CD4-positive, CD25-positive, alpha-beta regulatory T cell (primary cell): Measurements from ENCODE around the gene KCNAB2. TPM values are rescaled to one million over a fixed set of nuclear protein-coding genes. Genes with fewer than 3 reads are reported as not detected.
A peak's percentile ranks its signal among the peaks of the same experiment; 100 is the strongest.

Source experiments
- ATAC-seq, 2 donors: fragments of 150-1000 bp; cut with Tn5 transposase; one replicate each; pipeline ENCODE4 v1.10.0; 2021; ENCODE audit warnings: low read depth in 2 of 2, moderate number of reproducible peaks in 2 of 2, moderate library complexity in 1 of 2
- DNase-seq, 3 donors: peaks; one replicate each; pipeline versions ENCODE4 v3.0.0 to v3.0.0-alpha.2; 2012 to 2022; ENCODE audit warnings: mixed read lengths in 1 of 3
- H3K27ac ChIP-seq: one replicate; pipeline ENCODE4 v1.7.0; 2013; ENCODE audit warnings: mild to moderate bottlenecking, low read length; ENCODE audit not compliant: insufficient read depth, poor library complexity, severe bottlenecking
- H3K27me3 ChIP-seq: one replicate; pipeline ENCODE4 v1.7.0; 2013; ENCODE audit warnings: low read length; ENCODE audit not compliant: control insufficient read depth, insufficient read depth
- H3K36me3 ChIP-seq: one replicate; pipeline ENCODE4 v1.7.0; 2013; ENCODE audit warnings: mild to moderate bottlenecking, low read length, moderate library complexity; ENCODE audit not compliant: control insufficient read depth, insufficient read depth
- H3K4me1 ChIP-seq: 2 replicates; pipeline ENCODE4 v1.7.0; 2013; ENCODE audit warnings: mild to moderate bottlenecking, low read length; ENCODE audit not compliant: insufficient read depth, control insufficient read depth, poor library complexity, severe bottlenecking
- H3K4me3 ChIP-seq: one replicate; pipeline ENCODE4 v1.7.0; 2013; ENCODE audit warnings: low read depth, mild to moderate bottlenecking, low read length, moderate library complexity
- H3K9me3 ChIP-seq, 2 experiments: 1 replicate in 1 of 2; 2 replicates in 1 of 2; pipeline ENCODE4 v1.7.0; 2013; ENCODE audit warnings: low read length in 2 of 2, mild to moderate bottlenecking in 1 of 2, moderate library complexity in 1 of 2; ENCODE audit not compliant: control insufficient read depth in 2 of 2
- H3K27ac Mint-ChIP-seq, 3 donors: one replicate each; pipeline ENCODE4 v1.8.0; 2020 to 2022; ENCODE audit warnings: mild to moderate bottlenecking in 3 of 3, mixed read lengths in 3 of 3, moderate library complexity in 2 of 3
- H3K27me3 Mint-ChIP-seq: one replicate; pipeline ENCODE4 v1.8.0; 2022; ENCODE audit warnings: mild to moderate bottlenecking, mixed read lengths
- H3K36me3 Mint-ChIP-seq: one replicate; pipeline ENCODE4 v1.8.0; 2020; ENCODE audit warnings: mixed read lengths
- H3K4me1 Mint-ChIP-seq, 4 donors: one replicate each; pipeline ENCODE4 v1.8.0; 2020 to 2022; ENCODE audit warnings: mixed read lengths in 4 of 4, mild to moderate bottlenecking in 1 of 4
- H3K4me3 Mint-ChIP-seq, 4 donors: one replicate each; pipeline ENCODE4 v1.8.0; 2020 to 2022; ENCODE audit warnings: mild to moderate bottlenecking in 4 of 4, mixed read lengths in 4 of 4, moderate library complexity in 3 of 4
- H3K9me3 Mint-ChIP-seq, 7 donors: one replicate each; pipeline ENCODE4 v1.8.0; 2020 to 2022; ENCODE audit warnings: mixed read lengths in 7 of 7, mild to moderate bottlenecking in 3 of 7, moderate library complexity in 2 of 7
- polyA plus RNA-seq, 4 donors: library from polyadenylated mRNA; unstranded; fragments of 300-500 nt; fragmentation: Illumina TruSeq; gene quantifications; one replicate each; pipeline ENCODE4 v1.2.3, GENCODE V29; 2021
- total RNA-seq: library from RNA; stranded (reverse); gene quantifications from one replicate; pipeline ENCODE4 v1.2.3, GENCODE V29; 2022

Gene KCNAB2
- total and polyA plus RNA-seq, 5 donors from 2014 or later, result 21.2 to 244 (median 28.0) TPM

GRCh38 chr1:6101826-6102531 lies 56.3 kb downstream of the KCNAB2 start:
- H3K4me1 Mint-ChIP-seq, result peaks cover 0 to 4% (median 2%) of the 10 kb centered on the region in 4 donors
- DNase-seq, result no peak
- no peaks in the 10 kb centered on the region for H3K27me3 Mint-ChIP-seq
- Histone ChIP-seq H3K27ac (no peak overlapping the region), H3K4me1 (no peaks in the 10 kb centered on the region), H3K9me3 (no peaks in the 10 kb centered on the region), H3K27me3 (no peaks in the 10 kb centered on the region), H3K36me3 (peaks cover 15% of the 10 kb centered on the region), H3K4me3 (no peak overlapping the region)
- H3K4me3 Mint-ChIP-seq, result no peak overlapping the region
- peak in 1 of 2 donors; percentile 12 for ATAC-seq
- peaks cover 14% of the 10 kb centered on the region for H3K36me3 Mint-ChIP-seq
- no peaks in the 10 kb centered on the region for H3K9me3 Mint-ChIP-seq
- H3K27ac Mint-ChIP-seq, result no peak overlapping the region

GRCh38 chr1:6102532-6102845 lies 56.8 kb downstream of the KCNAB2 start:
- H3K36me3 Mint-ChIP-seq, result peaks cover 11% of the 10 kb centered on the region
- peaks cover 0 to 2% (median 1%) of the 10 kb centered on the region in 4 donors for H3K4me1 Mint-ChIP-seq

GRCh38 chr1:6103111-6103853 lies 57.6 kb downstream of the KCNAB2 start:
- Histone ChIP-seq H3K27ac (no peak overlapping the region), H3K4me3 (no peak overlapping the region), H3K4me1 (no peaks in the 10 kb centered on the region), H3K27me3 (no peaks in the 10 kb centered on the region), H3K36me3 (peaks cover 5% of the 10 kb centered on the region), H3K9me3 (no peaks in the 10 kb centered on the region)
- H3K4me1 Mint-ChIP-seq, result no peaks in the 10 kb centered on the region
- DNase-seq (no peak), ATAC-seq (no peak)
- H3K9me3 Mint-ChIP-seq, result no peaks in the 10 kb centered on the region
- no peaks in the 10 kb centered on the region for H3K27me3 Mint-ChIP-seq
- H3K4me3 Mint-ChIP-seq, result no peak overlapping the region
- no peak overlapping the region for H3K27ac Mint-ChIP-seq
- H3K36me3 Mint-ChIP-seq, result peaks cover 4% of the 10 kb centered on the region

More at GRCh38 chr1:6102532-6102845, 56.8 kb downstream of the KCNAB2 start:
- Histone ChIP-seq H3K9me3 (no peaks in the 10 kb centered on the region), H3K4me1 (no peaks in the 10 kb centered on the region), H3K4me3 (no peak overlapping the region), H3K27me3 (no peaks in the 10 kb centered on the region), H3K36me3 (peaks cover 11% of the 10 kb centered on the region), H3K27ac (no peak overlapping the region)
- H3K4me3 Mint-ChIP-seq, result no peak overlapping the region
- no peak overlapping the region for H3K27ac Mint-ChIP-seq
- no peaks in the 10 kb centered on the region for H3K9me3 Mint-ChIP-seq
- DNase-seq, result no peak
- no peak for ATAC-seq
- H3K27me3 Mint-ChIP-seq, result no peaks in the 10 kb centered on the region

DNA sequence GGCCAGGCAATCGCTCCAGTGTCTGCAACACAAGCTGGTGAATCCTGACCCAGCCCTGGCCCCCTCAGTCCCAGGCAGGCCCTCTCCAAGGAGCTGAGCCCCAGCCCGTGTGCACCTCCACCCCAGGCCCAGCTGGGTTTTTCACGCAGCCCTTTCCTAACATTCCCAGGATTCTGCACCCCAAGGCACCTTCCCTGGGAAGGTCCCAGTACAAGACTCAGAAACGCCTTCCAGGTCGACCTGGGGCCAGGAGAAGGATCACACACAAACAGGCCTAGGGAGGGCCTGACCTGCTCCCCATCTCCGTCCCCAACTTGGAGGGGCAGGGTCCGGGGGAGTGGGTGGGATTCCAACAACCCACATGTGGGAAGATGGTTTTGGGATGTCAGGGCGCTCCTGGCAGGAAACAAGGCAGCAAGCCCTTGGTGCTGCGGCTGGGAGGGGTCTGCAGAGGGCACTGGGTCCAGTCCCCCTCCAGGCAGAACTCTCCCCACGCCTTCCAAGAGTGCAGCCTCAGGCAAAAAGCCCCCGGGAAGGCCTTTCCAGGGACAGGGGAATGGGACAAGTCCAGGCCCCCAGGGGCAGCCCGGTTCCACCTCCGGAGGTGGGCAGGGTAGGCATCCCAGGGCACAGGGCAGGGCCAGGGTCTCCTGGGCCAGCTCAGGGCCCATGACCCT lies 58.3 kb downstream of the KCNAB2 start:
- DNase-seq (no peak), ATAC-seq (no peak)
- H3K9me3 Mint-ChIP-seq, result no peaks in the 10 kb centered on the region
- no peaks in the 10 kb centered on the region for H3K9me3 ChIP-seq
- no peak overlapping the region for H3K4me3 Mint-ChIP-seq
- H3K4me3 ChIP-seq, result no peak overlapping the region
- H3K4me1 Mint-ChIP-seq, result no peaks in the 10 kb centered on the region
- no peaks in the 10 kb centered on the region for H3K4me1 ChIP-seq
- H3K27me3 Mint-ChIP-seq, result no peaks in the 10 kb centered on the region
- H3K36me3 ChIP-seq, result no peaks in the 10 kb centered on the region
- no peak overlapping the region for H3K27ac Mint-ChIP-seq
- H3K27ac ChIP-seq, result no peak overlapping the region
- no peaks in the 10 kb centered on the region for H3K36me3 Mint-ChIP-seq
- H3K27me3 ChIP-seq, result no peaks in the 10 kb centered on the region

- no peaks in the 10 kb centered on the region for H3K9me3 ChIP-seq
- DNase-seq (no peak), ATAC-seq (no peak)
- Mint-ChIP-seq H3K4me1 (no peaks in the 10 kb centered on the region), H3K9me3 (no peaks in the 10 kb centered on the region), H3K27ac (no peak overlapping the region), H3K36me3 (no peaks in the 10 kb centered on the region), H3K27me3 (no peaks in the 10 kb centered on the region), H3K4me3 (no peak overlapping the region)
- no peak overlapping the region for H3K27ac ChIP-seq
- no peak overlapping the region for H3K4me3 ChIP-seq
- H3K27me3 ChIP-seq, result no peaks in the 10 kb centered on the region
- no peaks in the 10 kb centered on the region for H3K36me3 ChIP-seq
- H3K4me1 ChIP-seq, result no peaks in the 10 kb centered on the region
These were observed 58.9 kb downstream of the KCNAB2 start for GRCh38 chr1:6104631-6105030.

DNA sequence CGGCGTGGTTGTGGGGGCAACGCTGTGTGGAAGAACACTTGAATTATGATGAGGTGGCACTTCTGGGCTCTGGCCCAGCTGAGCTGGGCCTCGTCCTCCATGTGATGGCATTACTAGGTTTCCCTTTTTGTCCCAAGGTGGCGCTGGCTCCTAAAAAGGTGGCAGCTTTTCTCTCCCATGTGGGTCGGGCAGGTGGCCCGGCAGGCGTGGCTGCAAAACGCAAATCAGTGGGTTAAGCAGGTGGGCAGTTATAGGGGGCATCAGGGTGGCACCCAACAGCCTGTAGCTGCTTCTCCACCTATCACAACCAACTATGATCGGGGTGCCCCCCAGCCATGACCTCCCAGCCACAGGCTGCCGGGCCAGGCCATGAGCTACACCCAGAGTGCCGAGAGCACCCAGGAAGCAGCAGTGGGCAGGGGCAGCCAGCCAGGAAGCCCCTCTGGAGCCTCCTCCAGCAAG lies 59.6 kb downstream of the KCNAB2 start:
- Mint-ChIP-seq H3K27ac (no peak overlapping the region), H3K36me3 (no peaks in the 10 kb centered on the region), H3K4me3 (peak overlapping the region in 1 of 4 donors; percentile 24), H3K9me3 (peaks cover 0 to 1% (median 0%) of the 10 kb centered on the region in 7 donors), H3K4me1 (no peaks in the 10 kb centered on the region), H3K27me3 (no peaks in the 10 kb centered on the region)
- Histone ChIP-seq H3K27me3 (no peaks in the 10 kb centered on the region), H3K4me1 (no peaks in the 10 kb centered on the region), H3K9me3 (no peaks in the 10 kb centered on the region), H3K36me3 (no peaks in the 10 kb centered on the region), H3K27ac (no peak overlapping the region), H3K4me3 (no peak overlapping the region)
- ATAC-seq (no peak), DNase-seq (no peak)

DNA sequence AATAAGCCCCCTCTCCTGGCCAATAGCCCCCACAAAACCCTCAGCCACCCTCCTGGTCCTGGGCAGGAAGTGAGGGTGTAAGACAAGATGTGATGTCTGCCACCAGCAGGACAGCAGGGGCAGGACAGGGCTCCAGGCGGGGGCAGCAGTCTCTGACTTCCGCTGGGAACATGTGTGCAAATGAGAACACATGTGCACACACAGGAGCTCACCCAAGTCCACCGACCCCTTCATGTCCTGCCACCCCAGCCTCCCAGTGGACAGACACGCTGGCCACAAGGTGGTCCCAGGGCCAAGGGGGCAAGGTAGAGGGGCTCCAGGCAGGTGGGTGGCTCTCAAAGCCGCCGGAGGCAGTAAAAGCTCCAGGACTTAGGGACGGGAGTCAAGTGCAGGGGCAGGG lies 60.1 kb downstream of the KCNAB2 start:
- Histone ChIP-seq H3K9me3 (no peaks in the 10 kb centered on the region), H3K36me3 (no peaks in the 10 kb centered on the region), H3K27me3 (no peaks in the 10 kb centered on the region), H3K27ac (no peak overlapping the region), H3K4me1 (no peaks in the 10 kb centered on the region), H3K4me3 (no peak overlapping the region)
- peaks cover 0 to 1% (median 0%) of the 10 kb centered on the region in 7 donors for H3K9me3 Mint-ChIP-seq
- no peak for ATAC-seq
- DNase-seq, result no peak
- no peak overlapping the region for H3K27ac Mint-ChIP-seq
- H3K4me1 Mint-ChIP-seq, result no peaks in the 10 kb centered on the region
- no peaks in the 10 kb centered on the region for H3K36me3 Mint-ChIP-seq
- H3K27me3 Mint-ChIP-seq, result no peaks in the 10 kb centered on the region
- no peak overlapping the region for H3K4me3 Mint-ChIP-seq
